ENCODE results near the gene SYF2.
"Not testable (repeated sequence)": the region's sequence is repeated elsewhere in the genome, so short reads cannot be mapped to it uniquely, and the experiment has no call there.

The SYF2 gene

DNA sequence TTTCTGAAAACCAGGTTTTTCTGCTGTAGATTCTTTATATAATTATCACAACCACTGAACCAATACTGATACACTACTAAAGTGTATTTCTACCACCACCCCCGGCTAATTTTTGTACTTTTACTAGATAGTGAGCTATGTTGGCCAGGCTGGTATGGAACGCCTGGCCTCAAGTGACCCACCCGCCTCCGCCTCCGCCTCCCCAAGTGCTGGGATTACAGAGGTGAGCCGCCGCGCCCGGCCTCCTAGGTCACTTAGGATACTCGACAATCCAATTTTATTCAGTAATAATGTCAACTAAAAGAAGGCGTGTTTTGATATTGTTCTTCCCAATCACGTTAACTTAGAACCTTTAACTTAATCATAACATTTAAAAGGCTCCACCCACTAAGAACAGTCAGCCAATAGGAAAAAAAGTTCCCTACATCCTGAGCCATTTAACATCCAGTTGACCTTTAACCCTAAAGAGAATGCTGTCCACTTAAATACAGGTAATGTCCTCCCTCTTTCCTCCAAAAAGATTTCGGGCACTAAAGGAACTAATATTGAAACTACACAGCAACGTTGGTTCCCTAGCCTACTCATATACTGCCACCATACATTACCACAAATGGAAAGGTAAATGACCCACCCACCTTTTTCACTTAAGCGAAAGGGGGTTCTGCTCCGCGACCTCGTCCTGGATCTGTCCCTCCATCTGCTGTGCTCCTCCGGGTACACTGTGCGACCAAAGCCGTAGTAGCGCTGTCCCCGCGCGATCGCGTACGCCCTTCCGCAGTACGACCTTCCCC, 13.7 kb upstream of the SYF2 start:
- DNase-seq = no peak

DNA sequence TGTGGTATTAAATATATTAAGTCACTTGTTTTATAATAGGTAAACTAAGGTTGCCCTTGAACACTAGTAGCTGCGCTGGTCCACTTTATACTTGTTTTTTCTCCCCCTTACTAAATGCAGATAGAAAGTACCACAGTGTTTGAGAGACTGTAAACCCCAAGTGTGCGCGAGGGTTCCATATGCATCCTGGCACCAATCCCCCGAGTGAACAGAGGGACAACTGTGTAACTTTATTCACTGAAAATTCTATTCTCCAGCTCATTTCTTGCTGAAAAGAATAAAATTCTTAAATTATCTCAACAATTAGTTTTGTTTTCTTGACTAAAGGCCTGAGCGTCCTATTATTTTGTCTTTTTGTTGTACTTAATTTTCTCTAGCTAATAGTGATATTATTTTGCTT, 13.1 kb upstream of the SYF2 start:
- no peak for DNase-seq

DNA sequence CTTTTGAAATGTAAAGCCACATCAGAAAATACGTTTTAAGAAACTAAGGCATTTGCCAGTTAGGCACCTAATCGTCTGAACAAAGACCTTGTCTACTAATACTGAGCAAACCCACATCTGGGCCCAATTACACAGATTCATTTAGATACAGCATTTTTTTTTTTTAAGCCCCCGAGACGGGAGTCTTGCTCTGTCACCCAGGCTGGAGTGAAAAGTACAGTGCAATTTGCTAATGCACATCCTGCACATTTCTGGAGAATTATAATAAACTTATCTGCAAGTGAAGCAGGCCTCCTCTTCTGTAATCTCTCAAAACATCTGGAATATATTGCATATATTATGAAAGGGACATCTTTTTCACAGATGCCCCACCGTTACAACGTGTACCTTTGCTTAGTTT, 11.6 kb upstream of the SYF2 start:
- DNase-seq = no peak

DNA sequence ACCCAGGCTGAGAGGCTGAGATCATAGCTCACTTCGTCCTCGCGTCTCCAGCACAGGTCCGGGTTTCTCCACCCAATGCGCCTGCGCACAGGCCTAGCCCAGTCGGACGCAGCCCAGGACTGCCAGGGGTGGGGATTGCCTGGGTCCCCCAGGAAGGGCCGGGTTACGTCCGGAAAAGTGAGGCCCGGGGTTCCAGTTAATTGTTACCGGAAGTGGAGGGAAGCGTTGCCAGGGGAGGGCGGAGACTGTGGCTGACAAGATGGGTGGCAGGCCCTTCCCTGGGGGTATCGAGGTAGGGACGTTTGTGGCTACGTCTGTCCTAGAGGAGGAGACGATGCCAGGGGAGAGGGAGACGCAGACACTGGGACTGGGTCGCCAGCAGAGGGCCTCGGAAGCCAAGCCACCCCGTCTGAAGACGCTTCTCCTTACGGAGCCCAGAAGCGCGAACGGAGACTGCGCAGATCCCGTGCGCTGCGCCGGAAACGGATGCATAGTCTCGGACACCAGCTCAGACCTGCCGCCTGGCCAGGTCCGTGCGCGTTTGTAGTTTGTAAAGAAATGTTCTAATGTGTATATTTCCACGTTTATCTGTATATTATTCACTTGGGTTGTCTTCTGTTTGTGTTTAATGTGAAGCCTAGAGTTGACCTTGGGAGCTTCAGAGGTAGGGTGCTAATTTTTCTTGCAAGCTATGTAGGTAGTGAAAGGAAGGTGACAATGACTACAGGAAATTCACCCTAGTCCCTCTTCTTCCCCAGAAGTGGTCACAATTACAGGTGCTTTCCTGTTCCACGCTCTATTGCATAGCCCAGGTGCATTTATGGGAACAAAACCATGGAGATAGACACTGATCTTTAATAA, 7.6 kb upstream of the SYF2 start:
- peak; percentile 96 for DNase-seq

DNA sequence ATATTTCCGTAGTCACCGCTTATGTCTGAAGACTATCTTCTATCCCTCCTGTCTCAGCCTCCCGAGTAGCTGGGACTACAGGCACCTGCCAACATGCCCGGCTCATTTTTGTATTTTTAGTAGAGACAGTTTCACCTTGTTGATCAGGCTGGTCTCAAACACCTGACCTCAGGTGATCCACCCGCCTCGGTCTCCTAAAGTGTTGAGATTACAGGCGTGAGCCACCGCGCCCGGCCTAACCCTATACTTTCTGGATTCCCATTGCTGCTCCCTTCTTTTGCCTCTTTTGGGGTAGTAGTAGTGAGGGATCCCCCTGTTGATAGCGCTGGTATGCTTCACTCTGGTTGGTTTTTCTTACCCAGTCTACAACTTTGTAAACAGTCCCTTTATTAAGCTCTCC, 5.7 kb upstream of the SYF2 start:
- no peak for DNase-seq

DNA sequence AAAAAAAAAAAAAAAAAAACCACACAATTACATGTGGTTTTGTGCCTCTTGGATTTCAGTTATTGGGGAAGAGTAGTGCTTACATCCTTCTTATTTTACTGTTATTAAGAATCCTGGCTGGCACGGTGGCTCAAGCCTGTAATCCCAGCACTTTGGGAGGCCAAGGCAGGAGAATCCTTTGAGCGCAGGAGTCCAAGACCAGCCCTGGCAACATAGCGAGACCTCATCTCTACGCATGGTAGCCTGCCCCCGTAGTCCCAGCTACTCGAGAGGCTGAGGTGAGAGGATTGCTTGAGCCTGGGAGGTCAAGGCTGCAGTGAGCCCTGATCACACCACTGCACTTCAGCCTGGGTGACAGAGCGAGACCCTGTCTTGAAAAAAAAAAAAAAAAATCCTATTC, 4.0 kb upstream of the SYF2 start:
- not testable (repeated sequence) for DNase-seq

DNA sequence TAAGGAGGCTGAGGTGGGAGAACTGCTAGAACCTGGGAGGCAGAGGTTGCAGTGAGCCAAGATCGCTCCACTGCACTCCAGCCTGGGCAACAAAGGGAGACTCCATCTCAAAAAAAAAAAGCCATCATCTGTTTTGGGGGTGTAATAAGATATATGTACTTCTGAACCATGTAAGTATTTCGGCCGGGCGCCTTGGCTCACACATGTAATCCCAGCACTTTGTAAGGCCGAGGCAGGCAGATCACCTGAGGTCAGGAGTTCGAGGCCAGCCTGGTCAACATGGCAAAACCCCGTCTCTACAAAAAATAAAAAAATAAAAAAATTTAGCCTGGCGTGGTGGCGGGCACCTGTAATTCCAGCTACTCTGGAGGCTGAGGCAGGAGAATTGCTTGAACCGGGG, 3.1 kb upstream of the SYF2 start:
- DNase-seq = not testable (repeated sequence)

DNA sequence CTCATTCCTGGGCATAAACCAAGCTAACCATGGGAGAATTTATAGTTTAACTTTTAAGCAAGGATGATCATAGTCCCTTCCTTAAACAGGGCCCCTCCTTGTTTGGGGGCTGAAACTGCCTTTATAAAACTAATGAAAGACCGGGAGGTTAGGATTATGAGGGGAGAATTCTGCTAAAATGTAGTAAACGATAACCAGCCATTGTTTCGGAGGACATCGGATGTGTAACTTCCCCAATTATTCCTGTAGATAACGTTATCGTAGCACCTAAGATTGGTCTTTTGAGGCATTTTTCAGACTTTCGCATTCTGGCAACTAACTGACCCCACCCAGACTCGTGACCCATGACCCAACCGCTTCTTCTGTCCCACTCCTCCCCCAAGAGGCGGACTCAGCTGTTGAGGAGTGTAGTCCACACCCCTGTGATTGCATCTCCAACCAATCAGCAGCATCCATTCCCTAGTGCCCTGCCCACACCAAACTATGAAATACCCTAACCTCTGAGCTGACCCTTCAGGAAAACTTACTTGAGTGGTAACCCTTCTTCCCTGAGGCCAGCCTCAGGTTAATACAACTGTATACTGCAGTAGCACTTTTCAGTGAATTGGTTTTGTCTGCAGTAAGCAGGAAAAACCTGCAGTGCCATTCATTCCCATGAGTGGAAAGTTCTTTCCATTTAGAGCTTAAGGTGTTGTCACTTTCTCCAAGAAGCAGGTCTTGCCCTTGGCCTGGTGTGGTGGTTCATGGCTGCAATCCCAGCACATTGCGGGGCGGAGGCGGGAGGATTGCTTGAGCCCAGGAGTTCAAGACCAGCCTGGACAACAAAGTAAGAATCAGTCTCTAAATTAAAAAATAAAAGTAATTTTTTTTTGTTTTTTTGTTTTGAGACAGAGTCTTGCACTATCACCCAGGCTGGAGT, 823 bp upstream of the SYF2 start:
- peak; percentile 11 for DNase-seq

DNA sequence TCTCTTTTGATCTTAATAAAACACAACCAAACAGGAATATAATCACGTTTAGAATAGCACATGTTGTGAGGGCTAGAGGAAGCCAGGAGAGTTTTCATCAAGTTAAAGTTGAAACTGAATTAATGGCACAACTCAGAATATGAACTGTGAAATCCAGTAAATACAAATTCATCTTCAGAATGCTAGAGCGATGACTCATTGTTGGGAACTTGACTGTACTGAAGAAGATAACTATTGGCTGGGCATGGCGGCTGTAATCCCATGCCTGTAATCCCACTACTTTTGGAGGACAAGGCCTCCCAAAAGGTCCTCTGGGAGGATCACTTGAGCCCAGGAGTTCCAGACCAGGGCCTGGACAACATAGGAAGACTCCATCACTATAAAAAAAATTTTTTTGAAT, 8.8 kb downstream of the SYF2 start:
- DNase-seq = no peak

DNA sequence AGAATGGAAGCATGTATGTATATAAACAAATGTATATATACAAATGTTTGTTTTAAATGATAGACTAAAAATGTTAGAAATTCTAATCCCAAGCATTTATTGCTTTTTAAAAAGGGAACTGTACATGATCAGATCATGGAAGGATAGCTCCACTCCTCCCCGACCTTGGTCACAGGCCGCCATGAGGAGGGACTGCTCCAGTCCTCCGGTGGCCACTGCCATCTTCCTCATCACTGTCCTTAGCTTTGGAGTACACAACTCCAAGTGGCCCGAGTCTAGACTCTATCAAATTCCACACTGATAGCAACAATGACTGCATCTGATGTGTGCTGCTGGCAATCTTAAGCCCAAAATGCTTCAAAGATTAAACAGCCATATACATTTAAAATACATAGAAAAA, 9.7 kb downstream of the SYF2 start:
- DNase-seq = no peak

DNA sequence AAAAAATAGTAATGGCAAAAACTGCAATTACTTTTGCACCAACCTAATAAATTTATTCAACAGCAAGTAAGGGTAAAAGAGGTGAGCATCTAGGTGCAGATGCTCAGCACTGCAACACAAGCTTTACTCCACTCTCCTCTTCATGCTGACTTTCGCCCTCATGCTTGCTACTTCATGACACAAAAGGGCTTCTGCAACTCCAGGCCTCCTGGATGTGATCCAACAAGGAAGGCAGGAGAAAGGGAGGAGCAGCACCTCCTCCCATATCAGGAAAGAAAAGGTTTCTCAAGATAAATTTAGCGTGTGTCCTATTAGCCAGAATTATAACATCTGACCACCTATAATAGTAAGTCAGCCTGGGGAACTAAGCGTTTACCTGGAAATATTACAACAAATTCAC, 11.6 kb downstream of the SYF2 start:
- no peak for DNase-seq

DNA sequence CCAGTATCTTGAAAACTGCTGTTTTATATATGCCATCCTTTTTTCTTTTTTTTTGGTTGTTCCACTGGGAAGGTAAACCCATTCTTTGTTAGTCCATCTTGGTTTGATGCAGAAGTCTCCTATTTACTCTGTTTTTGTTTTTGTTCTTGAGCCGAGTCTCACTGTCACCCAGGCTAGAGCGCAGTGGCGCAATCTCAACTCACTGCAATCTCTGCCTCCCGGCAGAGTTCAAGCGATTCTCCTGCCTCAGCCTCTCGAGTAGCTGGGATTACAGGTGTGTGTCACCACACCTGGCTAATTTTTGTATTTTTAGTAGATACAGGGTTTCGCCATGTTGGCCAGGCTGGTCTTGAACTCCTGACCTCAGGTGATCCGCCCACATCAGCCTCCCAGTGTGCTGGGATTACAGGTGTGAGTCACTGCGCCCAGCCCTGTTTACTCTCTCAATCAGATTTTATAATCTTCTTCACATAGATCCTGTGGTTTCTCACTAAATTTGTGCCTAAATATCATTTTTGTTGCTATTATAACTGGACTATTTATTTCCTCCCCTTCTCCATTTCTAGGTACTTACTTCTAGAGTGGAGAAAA, 12.5 kb downstream of the SYF2 start:
- no peak for DNase-seq

DNA sequence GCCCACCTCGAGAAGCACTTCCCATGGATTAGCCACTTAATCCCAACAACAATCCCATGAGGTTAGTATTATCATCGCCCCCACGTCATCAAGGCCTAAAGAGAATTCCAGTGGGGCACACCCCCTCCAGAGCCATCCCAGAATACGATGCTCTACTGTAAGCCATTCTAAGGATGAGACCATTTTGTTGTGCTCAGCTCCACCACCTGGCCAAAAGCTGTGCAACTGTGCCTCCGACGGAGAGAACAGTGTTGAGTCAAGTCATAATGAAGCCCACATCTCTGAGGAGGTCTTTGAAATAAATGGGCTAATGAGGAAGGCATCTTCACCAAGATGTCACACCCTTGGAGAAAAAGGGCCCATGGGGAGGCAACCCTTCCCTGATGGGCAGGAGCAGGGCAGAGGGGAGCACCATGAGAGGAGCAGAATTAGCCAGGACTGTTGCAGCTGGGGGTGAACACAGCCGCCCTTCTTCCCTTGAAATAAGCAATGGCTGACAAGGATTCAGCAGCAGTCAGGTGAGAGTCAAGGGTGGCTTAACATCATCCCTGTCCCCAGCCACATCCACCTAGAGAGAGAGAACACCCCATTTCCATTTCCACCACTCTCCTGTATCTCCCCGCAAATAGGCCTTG, 14.6 kb downstream of the SYF2 start:
- no peak for DNase-seq

DNA sequence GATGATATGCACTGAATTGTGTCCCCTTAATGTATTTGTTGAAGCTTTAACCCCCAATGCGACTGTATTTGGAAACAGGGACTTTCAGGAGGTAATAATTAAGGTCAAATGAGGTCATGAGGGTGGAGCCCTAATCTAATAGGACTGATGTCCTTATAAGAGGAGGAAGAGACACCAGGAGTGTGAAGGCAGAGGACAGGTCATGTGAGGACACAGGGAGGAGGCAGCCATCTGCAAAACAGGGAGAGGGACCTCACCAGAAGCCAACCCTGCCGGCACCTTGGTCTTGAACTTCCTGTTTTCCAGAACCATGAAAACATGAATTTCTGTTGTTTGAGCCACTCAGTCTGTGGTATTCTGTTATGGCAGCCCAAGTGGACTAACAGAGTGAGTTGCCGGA, 15.3 kb downstream of the SYF2 start:
- no peak for DNase-seq

DNA sequence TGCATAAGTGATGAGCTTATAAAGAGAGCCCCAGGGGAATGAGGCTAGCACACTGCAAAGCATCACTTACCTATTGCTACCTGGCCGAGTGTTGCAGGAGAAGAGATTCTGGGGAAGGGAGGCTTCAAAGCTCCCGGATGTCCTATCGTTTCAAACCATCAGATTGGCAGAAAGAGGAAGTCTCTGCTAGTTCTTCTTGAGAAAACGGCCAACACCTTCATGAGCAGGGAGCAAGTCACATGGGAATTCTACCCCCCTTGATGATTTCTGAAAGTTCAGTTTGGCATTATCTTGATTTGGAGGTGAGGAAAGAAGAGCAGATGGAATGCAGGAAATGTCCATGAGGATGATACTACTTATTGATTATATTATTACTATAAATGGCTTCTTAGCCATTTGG, 16.2 kb downstream of the SYF2 start:
- DNase-seq = no peak

DNA sequence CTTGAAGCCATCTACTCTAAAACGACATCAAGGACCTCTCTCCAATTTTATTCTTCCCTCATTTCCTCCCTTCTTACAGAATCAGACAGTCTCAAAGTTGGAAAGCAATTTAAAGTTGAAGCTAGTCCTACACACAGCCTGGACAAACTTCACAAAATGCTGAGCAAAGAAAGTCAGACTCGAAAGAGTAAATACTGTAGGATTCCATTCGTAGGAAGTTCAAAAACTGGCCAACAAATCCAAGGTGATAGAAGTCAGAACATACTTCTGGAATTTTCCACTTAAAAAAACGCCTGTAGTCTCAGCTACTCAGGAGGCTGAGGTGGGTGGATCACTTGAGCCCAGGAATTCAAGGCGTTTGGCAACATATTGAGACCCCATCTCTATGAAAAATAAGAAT, 19.6 kb downstream of the SYF2 start:
- no peak for DNase-seq

DNA sequence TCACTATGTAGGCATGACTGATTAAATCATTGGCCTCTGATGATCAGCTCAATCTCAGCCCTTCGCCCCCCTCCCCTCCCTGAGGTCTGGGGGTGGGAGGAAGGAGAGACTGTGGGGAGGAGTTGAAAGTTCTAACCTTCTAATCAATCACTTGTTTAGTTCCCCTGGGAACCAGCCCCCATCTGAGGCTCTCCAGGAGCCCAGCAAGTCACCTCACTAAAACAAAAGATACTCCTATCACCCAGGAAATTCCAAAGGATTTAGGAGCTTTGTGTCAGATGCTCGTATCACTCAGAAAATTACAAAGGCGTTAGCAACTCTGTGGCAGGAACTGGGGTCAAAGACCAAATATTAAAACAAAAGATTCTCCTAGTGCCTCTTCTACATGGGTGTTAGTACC, 21.6 kb downstream of the SYF2 start:
- no peak for DNase-seq

DNA sequence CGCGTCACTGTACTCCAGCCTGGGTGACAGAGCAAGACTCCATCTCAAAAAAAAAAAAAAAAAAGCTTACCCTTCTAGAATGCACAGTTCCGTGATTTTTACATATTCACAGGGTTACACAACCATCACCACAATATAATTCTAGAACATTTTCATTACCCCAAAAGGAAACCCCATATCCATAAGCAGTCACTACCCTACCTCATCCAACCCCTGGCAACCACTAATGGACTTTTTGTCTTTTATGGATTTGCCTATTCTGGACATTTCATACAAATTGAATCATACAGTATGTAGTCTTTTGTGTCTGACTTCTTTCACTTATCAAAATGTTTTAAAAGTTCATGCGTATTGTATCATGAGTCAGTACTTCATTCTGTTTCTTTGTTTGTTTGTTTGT, 22.8 kb downstream of the SYF2 start:
- no peak for DNase-seq

DNA sequence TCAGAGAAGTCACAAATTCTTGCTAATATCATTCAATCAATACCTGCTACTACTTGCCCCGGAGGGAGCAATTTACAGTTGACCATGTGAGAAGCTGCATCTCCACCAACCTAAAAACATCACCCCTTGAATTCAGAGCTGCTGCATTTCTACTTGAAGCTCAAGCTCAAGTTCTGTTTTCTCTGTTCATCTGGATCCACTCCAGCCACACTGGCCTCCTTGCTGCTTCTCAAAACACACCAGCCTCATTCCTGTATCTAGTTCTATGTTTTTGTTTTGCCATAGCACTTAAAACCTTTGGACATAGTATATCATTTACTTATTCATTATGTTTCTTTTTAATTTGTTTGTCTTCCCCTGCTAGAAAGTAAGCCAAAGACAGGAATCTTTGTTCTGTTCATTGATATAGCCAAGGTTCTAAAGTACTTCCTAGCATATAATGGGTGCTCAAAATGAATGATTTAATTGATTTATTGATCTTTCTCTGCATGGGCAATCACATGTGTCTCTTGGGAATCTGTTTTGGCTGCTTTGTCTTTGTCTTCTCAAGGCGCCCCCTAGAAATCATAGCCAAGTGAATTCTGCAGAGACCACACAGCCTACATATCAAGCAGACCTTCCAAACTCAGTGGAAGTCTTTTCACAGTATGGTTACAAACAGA, 23.6 kb downstream of the SYF2 start:
- DNase-seq = no peak

DNA sequence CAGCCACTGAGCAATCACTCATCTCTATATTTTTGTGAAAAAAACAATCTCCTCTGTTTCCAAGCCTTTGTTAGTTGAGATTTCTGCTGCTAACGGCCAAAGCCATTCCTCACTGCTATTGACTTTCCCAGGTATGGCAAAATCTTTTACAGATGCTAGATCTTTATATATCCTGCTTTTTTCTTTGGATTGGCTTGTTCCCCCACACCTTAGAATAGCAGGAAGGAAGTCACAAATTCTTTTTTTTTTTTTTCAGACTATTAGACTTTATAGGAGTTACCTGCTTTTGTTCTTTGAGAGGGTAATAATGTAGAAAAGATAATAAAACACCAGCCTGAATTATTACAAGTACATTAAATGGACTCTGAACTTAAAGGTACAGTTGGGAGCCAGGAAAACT, 24.2 kb downstream of the SYF2 start:
- no peak for DNase-seq

DNA sequence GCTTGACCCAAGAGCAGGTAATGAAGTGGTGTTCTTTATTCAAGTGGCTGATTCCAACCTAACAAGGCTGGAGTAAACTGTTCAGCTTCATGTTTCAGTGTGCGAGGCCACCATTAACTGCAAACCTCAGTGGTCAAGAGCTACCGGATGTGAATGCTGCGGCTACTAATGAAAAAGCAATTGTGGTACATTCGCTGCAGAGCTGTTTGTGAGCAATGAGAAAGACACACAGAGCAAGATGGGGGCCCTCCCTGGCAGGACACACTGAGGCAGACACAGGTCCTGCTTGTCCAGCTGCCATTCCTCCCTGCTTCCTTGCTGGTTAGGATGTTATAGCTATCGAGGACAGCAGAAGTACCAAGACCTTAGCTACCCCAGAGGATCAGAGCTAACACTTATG, 26.1 kb downstream of the SYF2 start:
- DNase-seq = no peak

DNA sequence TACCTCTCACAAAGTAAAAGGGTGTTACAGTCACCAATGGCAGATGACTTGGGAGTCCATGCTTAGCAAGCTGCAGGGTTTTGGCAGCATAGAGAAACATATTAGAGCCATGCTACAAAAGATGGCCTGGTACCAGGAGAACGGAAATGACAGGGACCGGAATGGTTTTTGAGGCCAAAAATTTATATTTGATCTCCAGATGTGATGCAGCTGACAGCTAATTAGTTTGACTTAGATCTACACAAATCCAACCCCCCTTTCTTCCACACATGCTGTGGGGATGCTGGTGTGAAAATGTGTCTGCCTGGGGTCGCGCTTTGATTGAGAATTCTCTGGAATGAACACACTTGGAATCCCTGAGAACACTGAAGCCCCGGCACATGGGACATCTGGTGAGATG, 26.5 kb downstream of the SYF2 start:
- no peak for DNase-seq

All from SHP77 treated with DMSO at 0.1 percent for 48 hours (cell line).